HG02759 (cell line): ENCODE measurements around the gene CXCL16.
"Not testable (repeated sequence)": the region's sequence is repeated elsewhere in the genome, so short reads cannot be mapped to it uniquely, and the experiment has no call there.

Experiments
- ATAC-seq: cut with Tn5 transposase; IDR thresholded peaks from one replicate; pipeline ENCODE4 v1.9.1; 2021; ENCODE audit warnings: mild to moderate bottlenecking, moderate library complexity; ENCODE audit not compliant: unreplicated experiment

The CXCL16 gene

GRCh38 chr17:4699401-4700056 lies 40.2 kb downstream of the CXCL16 start:
- not testable (repeated sequence) for ATAC-seq

- ATAC-seq = no peak
Observed at GRCh38 chr17:4696437-4696805, 43.3 kb downstream of the CXCL16 start.

- no peak for ATAC-seq
Observed at GRCh38 chr17:4693416-4693815, 46.3 kb downstream of the CXCL16 start.

GRCh38 chr17:4691686-4692085 lies 48.0 kb downstream of the CXCL16 start:
- no peak for ATAC-seq

GRCh38 chr17:4690745-4691144 lies 49.0 kb downstream of the CXCL16 start:
- ATAC-seq = no peak

- ATAC-seq = not testable (repeated sequence)
Observed at GRCh38 chr17:4689872-4690271, 49.9 kb downstream of the CXCL16 start.

GRCh38 chr17:4683739-4684138 lies 56.0 kb downstream of the CXCL16 start:
- not testable (repeated sequence) for ATAC-seq
